OCI-LY3 (cell line): Measurements from ENCODE around the gene NARS2.

ENCODE experiments used
- CTCF ChIP-seq: fragments of 200-600, 300-600 bp; sonication (generic); IDR thresholded peaks from 2 replicates; pipeline ENCODE4 v1.5.1; 2014; ENCODE audit warnings: antibody characterized with exemption, low read length, low read depth
- EZH2phosphoT487 ChIP-seq: fragments of 200-600 bp; shearing (Covaris generic); IDR thresholded peaks from 2 replicates; pipeline ENCODE4 v1.6.1; 2018; ENCODE audit warnings: antibody characterized with exemption, mixed run types, low read depth

- TF ChIP-seq CTCF (no peak), EZH2phosphoT487 (no peak)
Measured at GRCh38 chr11:78557236-78557635, 17.4 kb downstream of the NARS2 start.
